Right atrium auricular region (tissue), 2 donors: Measurements from ENCODE around the gene CYTL1. TPM values are rescaled to one million over a fixed set of nuclear protein-coding genes. Genes with fewer than 3 reads are reported as not detected.
A peak's percentile ranks its signal among the peaks of the same experiment; 100 is the strongest.

Experiments
- DNase-seq: peaks from one replicate; pipeline ENCODE4 v3.0.0-alpha.2; 2019; ENCODE audit warnings: low spot score
- H3K27ac ChIP-seq, 2 donors: fragments of 200-600 bp; sonication (generic); 1 replicate in 1 of 2; 2 replicates in 1 of 2; pipeline ENCODE4 v1.5.1; 2016 to 2019
- H3K27me3 ChIP-seq, 2 donors: fragments of 200-600 bp; sonication (generic); one replicate each; pipeline versions ENCODE4 v1.5.1 to v1.6.0; 2017 to 2019
- H3K36me3 ChIP-seq: fragments of 200-600 bp; sonication (generic); one replicate; pipeline ENCODE4 v1.5.1; 2016
- H3K4me1 ChIP-seq, 2 donors: fragments of 200-600 bp; sonication (generic); one replicate each; pipeline versions ENCODE4 v1.5.1 to v1.6.0; 2017 to 2019
- H3K4me3 ChIP-seq, 2 donors: fragments of 200-600 bp; sonication (generic); 1 replicate in 1 of 2; 2 replicates in 1 of 2; pipeline ENCODE4 v1.5.1; 2017 to 2019; ENCODE audit warnings: mild to moderate bottlenecking in 1 of 2, moderate library complexity in 1 of 2
- H3K9me3 ChIP-seq, 2 donors: fragments of 200-600 bp; sonication (generic); one replicate each; pipeline ENCODE4 v1.5.1; 2019
- total RNA-seq, 2 donors: library from RNA; depleted of rRNA; stranded (reverse); fragments of >200 nt; gene quantifications; one replicate each; pipeline ENCODE4 v1.1.0, GENCODE V29; 2016
- TF ChIP-seq, protein P1 (sequence below), 2 donors: fragments of 200-600 bp; sonication (generic); IDR thresholded peaks; one replicate each; pipeline ENCODE4 v1.5.1; 2019; ENCODE audit warnings: antibody characterized with exemption in 2 of 2

Gene CYTL1
- total RNA-seq, 2 donors from 2014 or later = not detected

DNA sequence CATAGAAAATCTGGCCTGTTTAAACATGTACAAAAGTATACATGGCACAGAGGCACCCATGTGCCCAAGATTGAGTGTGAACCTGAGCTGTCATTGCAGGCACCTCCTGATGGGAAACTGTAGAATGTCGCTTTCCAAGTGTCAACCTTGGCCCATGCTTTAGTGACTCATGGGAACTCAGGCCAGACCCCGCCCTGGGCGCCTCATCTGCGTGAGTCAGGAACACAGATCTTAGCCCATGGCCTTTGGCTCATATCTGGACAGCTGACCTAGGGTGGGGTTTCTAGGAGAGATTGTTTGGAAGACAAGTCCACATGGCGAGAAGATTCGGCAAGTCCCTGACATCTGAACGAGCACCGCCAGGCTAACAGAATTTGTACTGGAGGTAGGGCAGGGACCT is 50.0 kb downstream of the CYTL1 start:
- Histone ChIP-seq H3K36me3 (no peaks in the 10 kb centered on the region), H3K4me3 (no peak overlapping the region), H3K4me1 (no peaks in the 10 kb centered on the region), H3K27ac (no peak overlapping the region), H3K27me3 (no peaks in the 10 kb centered on the region), H3K9me3 (peaks cover 0 to 3% of the 10 kb centered on the region in 2 donors)
- TF ChIP-seq, protein P1, sequence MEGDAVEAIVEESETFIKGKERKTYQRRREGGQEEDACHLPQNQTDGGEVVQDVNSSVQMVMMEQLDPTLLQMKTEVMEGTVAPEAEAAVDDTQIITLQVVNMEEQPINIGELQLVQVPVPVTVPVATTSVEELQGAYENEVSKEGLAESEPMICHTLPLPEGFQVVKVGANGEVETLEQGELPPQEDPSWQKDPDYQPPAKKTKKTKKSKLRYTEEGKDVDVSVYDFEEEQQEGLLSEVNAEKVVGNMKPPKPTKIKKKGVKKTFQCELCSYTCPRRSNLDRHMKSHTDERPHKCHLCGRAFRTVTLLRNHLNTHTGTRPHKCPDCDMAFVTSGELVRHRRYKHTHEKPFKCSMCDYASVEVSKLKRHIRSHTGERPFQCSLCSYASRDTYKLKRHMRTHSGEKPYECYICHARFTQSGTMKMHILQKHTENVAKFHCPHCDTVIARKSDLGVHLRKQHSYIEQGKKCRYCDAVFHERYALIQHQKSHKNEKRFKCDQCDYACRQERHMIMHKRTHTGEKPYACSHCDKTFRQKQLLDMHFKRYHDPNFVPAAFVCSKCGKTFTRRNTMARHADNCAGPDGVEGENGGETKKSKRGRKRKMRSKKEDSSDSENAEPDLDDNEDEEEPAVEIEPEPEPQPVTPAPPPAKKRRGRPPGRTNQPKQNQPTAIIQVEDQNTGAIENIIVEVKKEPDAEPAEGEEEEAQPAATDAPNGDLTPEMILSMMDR (IDR thresholded peaks at IDR 0.05) = no peak
- DNase-seq = peak; percentile 88

DNA sequence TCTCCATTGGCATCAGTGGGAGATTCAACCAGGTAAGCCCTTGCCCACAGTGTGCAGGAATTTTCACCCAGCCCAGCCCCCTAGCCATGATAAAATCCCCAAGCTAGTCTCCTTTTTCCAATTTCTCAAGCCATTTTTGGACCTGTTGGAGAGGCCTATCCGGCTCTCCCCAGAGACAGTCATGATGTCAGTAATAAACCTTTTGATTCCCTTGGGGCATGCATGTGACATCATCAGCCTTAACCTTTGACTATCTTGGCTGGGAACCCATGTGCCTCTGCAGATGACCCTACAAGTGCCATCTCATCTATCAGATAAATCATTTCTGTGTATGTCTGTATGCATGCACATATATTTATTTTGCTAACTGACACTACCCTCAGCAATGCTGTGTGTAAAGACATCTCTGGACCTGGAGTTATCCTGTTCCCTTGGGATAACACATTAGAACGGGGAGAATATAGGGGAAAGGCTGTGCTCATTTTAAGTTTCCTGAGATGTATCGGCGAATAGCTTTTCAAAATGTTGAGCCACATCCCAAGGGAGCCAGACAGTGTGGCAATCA is 51.0 kb downstream of the CYTL1 start:
- no peak for DNase-seq
- Histone ChIP-seq H3K27ac (no peak overlapping the region), H3K4me3 (no peak overlapping the region), H3K9me3 (peaks cover 0 to 12% of the 10 kb centered on the region in 2 donors), H3K36me3 (no peaks in the 10 kb centered on the region), H3K27me3 (no peaks in the 10 kb centered on the region), H3K4me1 (no peaks in the 10 kb centered on the region)
- TF ChIP-seq, protein P1 (IDR thresholded peaks at IDR 0.05) = no peak

Other genes with a start within 250 kb of the CYTL1 start
- 1 to 10 TPM; 1.4 to 2.9 TPM for gene MSX1, start 159.8 kb downstream of the CYTL1 start, total RNA-seq
- under 1 TPM; 0.31 to 0.59 TPM for gene STK32B, start 32.0 kb upstream of the CYTL1 start, total RNA-seq